Smooth muscle cell of the brain vasculature (primary cell): ENCODE results near the gene LYST.

ENCODE experiments used
- DNase-seq: peaks from one replicate; pipeline ENCODE4 v3.0.0-alpha.2; 2012; ENCODE audit warnings: low read depth, low spot score

The LYST gene

GRCh38 chr1:235885655-235886262 lies 19.1 kb upstream of the LYST start:
- no peak for DNase-seq

- peak; percentile 44 for DNase-seq
Measured at GRCh38 chr1:235883261-235883927, 16.7 kb upstream of the LYST start.

GRCh38 chr1:235882816-235883215 lies 16.1 kb upstream of the LYST start:
- no peak for DNase-seq

- DNase-seq: no peak
Measured at GRCh38 chr1:235881930-235882700, 15.4 kb upstream of the LYST start.

DNA sequence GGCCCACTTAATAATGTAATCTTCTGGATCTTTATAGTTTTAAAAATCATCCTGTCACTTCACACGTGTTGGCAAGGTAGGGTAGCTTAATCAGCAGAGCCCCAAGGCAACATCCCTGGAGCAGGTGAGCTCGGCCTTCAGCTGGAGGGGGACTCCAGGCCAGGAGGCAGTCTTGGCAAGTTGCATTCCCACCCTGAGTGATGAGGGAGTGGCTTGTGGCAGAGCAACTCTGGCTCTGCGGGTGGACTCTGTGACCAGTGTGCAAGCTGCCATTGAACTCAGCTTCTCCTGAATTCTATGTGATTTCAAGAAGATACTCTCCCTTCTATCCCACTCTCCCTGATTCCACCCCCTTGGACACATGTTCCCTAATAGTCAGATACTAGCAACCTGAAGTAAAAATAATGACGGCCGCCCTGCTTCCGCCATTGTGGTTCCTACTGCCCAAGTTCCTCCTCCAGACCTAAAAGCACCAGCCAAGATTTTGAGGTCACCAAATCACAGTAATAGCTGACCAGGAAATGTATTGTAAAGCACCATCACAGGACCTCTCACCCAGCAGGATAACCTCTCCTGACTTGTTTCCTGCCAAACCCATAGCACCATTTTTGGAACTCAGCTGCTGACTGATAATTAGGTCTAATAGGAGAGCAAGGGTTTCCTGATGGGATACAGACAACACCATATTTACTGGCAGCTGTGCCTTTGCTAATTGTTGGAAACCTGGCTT lies 11.5 kb upstream of the LYST start:
- no peak for DNase-seq

DNA sequence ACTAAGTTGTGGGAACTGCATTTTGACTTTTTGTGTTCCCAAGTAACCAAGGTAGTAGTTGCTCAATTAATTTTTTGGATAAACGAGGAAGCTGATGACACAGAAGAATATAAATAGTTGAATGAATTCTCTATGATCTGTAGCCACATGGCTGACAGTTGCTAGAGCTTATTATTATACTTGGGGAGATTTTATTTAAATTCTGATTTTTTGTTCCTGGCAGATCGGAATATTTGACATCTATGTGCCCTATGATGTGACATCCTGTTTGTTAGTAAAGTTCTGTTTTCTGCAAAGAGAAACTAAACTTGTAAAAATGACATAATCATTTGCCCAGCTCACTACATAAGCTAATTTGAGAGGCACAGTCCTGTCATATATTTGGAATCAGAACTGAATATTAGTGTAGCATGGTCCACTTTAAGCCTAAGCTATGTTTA lies 9.7 kb upstream of the LYST start:
- no peak for DNase-seq

- DNase-seq: no peak
Measured at GRCh38 chr1:235875036-235875597, 8.4 kb upstream of the LYST start.

- no peak for DNase-seq
Measured at GRCh38 chr1:235874261-235874660, 7.6 kb upstream of the LYST start.

DNA sequence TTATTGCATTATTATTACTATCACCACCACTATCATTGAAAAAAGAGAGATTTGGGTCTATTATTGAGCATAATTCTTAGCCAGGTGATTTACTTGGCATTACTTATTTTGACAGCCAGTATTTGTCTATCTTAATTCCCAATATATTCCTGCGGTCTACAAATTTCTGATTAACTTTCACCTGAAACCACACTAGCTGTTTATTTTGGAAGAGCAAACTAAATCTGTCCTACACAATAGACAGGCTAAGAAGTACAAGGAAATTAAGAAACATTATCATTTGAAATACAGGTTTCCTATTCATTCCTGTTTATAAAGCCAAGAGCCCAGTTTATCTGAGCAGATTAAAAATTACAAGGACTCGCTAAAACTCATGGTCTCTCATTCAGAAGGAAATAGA lies 6.9 kb upstream of the LYST start:
- no peak for DNase-seq

- DNase-seq: no peak
Measured at GRCh38 chr1:235873045-235873444, 6.3 kb upstream of the LYST start.

- DNase-seq: no peak
Measured at GRCh38 chr1:235872270-235872669, 5.6 kb upstream of the LYST start.

GRCh38 chr1:235867903-235868469 lies 1.3 kb upstream of the LYST start:
- DNase-seq: no peak

DNA sequence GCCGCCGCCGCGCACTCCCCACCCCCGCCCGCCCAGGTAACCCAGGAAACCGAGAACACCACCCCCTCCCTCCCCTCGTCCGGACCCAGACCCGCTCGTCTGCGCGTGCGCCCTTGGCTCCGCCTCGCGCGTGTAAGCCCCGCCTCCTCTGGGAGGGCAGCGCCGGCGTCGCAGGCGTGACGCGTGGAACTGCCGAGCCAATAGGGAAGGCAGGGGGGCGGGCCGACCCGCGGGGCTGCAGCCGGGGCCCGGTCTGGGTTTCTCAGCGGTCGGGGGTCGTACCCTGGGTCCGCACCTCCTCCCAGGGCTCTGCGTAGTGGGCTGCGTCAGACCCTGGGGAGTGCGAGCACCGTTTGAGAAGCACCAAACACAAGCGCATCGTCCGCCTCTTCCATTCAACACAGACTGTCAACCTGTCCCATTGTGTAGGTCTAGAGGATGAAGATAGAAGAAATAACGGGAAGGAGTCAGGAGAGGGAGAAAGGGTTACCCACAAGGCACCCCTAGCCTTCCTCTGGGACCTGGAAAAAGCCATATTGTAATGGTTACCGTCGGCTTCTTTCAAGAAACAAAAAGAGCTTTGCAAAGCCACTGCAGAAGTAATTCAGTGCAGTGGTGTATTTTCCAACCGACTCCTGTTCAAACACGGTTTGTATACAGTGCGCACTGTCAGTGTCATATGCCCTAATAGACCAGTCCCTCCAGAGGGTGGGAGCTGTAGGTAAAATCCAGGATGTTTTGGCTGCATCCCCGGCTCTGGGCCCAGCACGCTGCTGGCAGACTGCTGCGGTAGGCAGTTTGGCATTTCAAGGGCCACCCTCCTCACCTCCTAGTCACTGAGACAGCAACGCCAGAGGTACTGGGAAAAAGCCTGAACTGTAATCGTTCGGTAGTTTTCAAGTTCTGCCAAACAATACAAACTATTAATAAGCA lies 473 bp upstream of the LYST start:
- peak; percentile 85 for DNase-seq

DNA sequence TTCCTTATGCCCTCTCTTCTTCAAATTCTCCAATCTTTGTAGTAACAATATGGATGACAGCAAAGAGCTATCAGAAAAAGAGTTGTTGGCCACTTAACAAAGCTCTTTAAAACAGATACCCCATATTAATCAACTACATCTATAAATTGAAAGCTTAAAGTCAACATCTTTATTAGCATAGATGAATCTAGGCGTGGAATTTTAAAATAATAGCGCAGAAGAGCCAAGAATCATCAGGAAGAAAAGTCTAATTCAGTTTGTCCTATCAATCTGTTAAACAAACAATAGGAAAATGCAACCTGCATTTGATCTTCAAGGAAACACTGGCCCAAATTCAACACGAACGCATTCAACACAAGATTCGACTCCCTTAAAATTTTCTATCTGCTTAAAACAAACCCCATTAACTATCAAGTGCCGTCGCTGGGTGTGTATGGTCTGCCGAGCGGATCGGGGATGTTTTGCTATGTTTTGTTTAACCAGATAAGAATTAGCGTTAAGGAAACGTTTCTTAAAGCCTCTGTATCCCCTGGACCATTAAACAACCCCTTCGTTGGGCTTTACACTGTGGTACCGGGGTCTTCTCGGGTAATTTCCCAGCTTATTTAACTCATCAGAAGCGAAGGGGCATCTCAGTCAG lies 1.0 kb downstream of the LYST start:
- DNase-seq: no peak

GRCh38 chr1:235864931-235865525 lies 1.7 kb downstream of the LYST start:
- no peak for DNase-seq

DNA sequence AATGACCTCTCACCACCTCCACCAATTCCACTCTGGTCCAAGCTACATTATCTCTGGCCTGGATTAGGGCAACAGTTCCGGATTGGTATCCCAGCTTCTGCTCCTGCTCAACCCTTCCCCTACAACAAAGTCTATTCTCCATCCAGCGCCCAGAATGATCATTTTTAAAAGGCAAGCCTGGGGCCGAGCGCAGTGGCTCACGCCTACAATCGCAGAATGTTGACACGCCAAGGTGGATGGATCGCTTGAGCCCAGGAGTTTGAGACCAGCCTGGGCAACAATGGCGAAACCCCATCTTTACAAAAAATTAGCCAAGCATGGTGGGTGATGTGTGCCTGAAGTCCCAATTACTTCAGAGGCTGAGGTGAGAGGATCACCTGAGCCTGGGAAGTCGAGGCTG lies 2.2 kb downstream of the LYST start:
- no peak for DNase-seq

DNA sequence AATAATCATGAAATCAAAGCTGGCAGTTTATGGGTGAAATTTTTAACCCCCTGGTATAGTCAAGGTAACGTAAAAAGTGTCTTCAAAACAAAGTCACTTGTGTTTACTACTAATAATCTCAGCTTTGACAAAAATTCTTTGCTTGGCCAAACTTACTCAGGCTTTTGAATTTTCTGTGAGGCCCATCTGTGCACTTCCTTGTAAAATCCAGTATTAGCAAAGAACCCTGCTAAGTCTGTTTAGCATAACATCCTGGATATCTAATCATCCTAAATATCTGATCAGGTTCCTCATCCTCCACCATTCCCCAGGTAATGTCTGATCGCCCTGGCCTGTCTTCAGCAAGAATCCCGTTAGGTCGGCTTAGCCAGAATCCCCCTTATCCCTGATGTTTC lies 3.0 kb downstream of the LYST start:
- DNase-seq: no peak

DNA sequence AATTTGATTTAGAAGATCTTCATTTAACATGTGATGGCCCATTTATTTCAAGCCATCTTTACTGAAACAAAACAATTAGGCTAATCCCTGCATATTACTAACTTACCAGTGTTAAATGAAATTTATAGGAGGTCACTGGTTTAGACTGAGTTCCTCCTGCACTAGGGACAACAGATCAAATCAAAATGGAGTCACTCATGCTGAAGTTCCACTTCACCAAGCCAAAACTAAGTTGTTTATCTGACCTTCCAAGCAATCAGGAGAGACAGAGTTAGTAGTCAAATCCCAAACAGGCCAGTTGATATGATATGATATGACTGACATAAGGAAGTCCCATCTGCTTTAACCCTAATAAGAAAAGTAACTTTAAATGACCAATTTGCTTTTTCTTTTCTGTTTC lies 4.8 kb downstream of the LYST start:
- DNase-seq: no peak

GRCh38 chr1:235860829-235861228 lies 5.9 kb downstream of the LYST start:
- DNase-seq: no peak

DNA sequence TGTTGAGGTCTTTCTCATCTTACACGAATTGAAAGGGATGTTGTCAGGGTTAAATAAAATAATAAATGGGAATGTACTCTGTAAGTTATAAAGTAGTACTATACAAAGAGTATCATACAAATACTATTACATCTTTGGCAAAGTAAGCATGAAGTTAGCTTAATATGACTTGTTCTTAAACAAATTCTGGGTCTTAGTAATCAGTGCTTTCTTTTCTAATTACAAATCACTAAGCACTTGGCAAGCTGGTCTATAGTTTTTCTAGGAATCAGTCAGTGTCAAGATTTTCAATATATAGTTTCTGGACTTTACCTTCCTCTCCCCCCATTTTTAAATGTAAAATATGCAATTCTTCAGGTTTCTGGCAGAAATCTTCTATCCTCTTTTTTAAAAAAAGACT lies 6.9 kb downstream of the LYST start:
- DNase-seq: no peak
